Mesothelial cell of epicardium (in vitro differentiated cells): Measurements from ENCODE around the gene MYO19. TPM values are rescaled to one million over a fixed set of nuclear protein-coding genes. Genes with fewer than 3 reads are reported as not detected.
"Not testable (repeated sequence)": the region's sequence is repeated elsewhere in the genome, so short reads cannot be mapped to it uniquely, and the experiment has no call there.

Experiments used
- DNase-seq, 2 experiments: peaks; one replicate each; pipeline ENCODE4 v3.0.0; 2021; ENCODE audit warnings: low spot score in 2 of 2; ENCODE audit not compliant: unreplicated experiment in 2 of 2
- H3K27ac Mint-ChIP-seq: 2 replicates; pipeline ENCODE4 v1.8.0; 2021; ENCODE audit warnings: mixed read lengths
- H3K27me3 Mint-ChIP-seq: 2 replicates; pipeline ENCODE4 v1.8.0; 2021; ENCODE audit warnings: low read depth, mixed read lengths
- H3K36me3 Mint-ChIP-seq: 2 replicates; pipeline ENCODE4 v1.8.0; 2021; ENCODE audit warnings: mixed read lengths
- H3K4me1 Mint-ChIP-seq: 2 replicates; pipeline ENCODE4 v1.8.0; 2021; ENCODE audit warnings: mixed read lengths
- H3K4me3 Mint-ChIP-seq: 2 replicates; pipeline ENCODE4 v1.8.0; 2021; ENCODE audit warnings: mild to moderate bottlenecking, moderate library complexity, mixed read lengths
- H3K9me3 Mint-ChIP-seq: 2 replicates; pipeline ENCODE4 v1.8.0; 2021; ENCODE audit warnings: mixed read lengths
- total RNA-seq: library from RNA; stranded (reverse); gene quantifications from 3 replicates; pipeline ENCODE4 v1.2.1, GENCODE V29; 2021
- TF ChIP-seq, protein P1 (sequence below): fragments of 200-600 bp; sonication (generic); IDR thresholded peaks from one replicate; pipeline ENCODE4 v1.5.0; 2021; ENCODE audit warnings: antibody characterized with exemption; ENCODE audit not compliant: unreplicated experiment

The MYO19 gene
- total RNA-seq, 1 donor from 2014 or later: 82.4 TPM

DNA sequence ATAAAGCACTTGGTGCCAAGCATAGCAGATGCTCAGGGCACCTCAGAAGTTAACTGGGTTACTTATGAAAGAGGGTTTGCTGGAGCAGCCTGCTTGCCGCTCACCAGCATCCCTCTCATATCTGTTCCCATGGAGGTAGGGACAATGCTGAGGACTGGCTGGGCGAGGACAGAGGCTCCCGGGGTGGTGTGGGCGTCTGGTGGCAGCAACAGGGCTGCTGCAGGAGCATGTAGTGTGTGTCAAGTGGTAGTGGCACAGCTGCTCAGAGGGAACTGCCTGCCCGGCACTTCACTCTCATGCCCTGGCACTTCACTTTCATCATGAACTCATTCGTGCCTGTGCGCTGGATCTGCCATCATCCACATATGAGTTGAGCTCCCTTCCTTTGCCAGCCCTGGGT, 75.1 kb downstream of the MYO19 start:
- Mint-ChIP-seq H3K27ac (no peak overlapping the region), H3K9me3 (no peaks in the 10 kb centered on the region), H3K36me3 (no peaks in the 10 kb centered on the region), H3K4me1 (no peaks in the 10 kb centered on the region), H3K4me3 (no peak overlapping the region), H3K27me3 (peaks cover 53% of the 10 kb centered on the region)
- no peak for DNase-seq
- TF ChIP-seq, protein P1, sequence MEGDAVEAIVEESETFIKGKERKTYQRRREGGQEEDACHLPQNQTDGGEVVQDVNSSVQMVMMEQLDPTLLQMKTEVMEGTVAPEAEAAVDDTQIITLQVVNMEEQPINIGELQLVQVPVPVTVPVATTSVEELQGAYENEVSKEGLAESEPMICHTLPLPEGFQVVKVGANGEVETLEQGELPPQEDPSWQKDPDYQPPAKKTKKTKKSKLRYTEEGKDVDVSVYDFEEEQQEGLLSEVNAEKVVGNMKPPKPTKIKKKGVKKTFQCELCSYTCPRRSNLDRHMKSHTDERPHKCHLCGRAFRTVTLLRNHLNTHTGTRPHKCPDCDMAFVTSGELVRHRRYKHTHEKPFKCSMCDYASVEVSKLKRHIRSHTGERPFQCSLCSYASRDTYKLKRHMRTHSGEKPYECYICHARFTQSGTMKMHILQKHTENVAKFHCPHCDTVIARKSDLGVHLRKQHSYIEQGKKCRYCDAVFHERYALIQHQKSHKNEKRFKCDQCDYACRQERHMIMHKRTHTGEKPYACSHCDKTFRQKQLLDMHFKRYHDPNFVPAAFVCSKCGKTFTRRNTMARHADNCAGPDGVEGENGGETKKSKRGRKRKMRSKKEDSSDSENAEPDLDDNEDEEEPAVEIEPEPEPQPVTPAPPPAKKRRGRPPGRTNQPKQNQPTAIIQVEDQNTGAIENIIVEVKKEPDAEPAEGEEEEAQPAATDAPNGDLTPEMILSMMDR: no peak

DNA sequence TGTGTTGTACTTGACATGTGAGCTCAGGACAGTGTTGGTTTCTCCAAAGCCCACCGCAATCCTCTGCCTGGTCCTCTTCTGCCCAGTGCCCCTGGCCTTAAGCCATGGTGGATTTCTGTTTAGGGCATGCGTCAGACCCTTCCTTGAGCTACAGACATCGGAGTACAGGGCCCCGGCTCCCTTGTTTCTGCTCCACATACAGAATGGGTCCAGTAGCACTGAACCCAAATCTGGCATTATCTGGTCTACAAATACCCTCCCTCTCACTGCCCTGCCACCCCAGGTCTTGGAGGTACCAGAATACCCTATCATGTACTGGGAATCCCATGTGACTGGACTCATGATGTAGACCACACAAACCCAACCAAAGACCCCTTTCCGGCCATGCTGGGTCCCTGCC, 75.6 kb downstream of the MYO19 start:
- H3K9me3 Mint-ChIP-seq: no peaks in the 10 kb centered on the region
- no peaks in the 10 kb centered on the region for H3K4me1 Mint-ChIP-seq
- H3K4me3 Mint-ChIP-seq: no peak overlapping the region
- no peak overlapping the region for H3K27ac Mint-ChIP-seq
- H3K27me3 Mint-ChIP-seq: peaks cover 53% of the 10 kb centered on the region
- DNase-seq: no peak
- TF ChIP-seq, protein P1: no peak
- H3K36me3 Mint-ChIP-seq: no peaks in the 10 kb centered on the region

DNA sequence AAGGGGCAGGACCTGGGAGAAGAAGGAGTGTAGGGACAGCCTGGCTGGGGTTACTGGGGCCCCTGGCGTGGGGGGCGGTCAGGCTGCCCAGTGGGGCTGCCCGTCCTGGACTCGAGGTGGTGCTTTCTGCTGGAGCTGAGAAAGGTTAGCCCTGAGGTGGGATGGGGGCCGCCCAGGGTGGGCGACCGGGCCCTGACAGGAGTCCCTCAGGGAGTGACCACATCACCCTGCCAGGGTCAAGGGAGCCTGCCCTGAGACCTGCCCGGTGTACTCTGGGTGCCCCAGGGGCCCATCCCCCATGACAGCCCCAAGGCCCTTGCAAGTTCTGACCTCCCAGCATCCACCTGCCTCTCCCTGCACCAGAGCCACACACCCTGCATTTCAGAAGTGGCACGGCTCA, 77.0 kb downstream of the MYO19 start:
- H3K27ac Mint-ChIP-seq, H3K4me1 Mint-ChIP-seq, DNase-seq, H3K9me3 Mint-ChIP-seq, H3K4me3 Mint-ChIP-seq, H3K36me3 Mint-ChIP-seq: not testable (repeated sequence)
- H3K27me3 Mint-ChIP-seq: peaks cover 42% of the 10 kb centered on the region

DNA sequence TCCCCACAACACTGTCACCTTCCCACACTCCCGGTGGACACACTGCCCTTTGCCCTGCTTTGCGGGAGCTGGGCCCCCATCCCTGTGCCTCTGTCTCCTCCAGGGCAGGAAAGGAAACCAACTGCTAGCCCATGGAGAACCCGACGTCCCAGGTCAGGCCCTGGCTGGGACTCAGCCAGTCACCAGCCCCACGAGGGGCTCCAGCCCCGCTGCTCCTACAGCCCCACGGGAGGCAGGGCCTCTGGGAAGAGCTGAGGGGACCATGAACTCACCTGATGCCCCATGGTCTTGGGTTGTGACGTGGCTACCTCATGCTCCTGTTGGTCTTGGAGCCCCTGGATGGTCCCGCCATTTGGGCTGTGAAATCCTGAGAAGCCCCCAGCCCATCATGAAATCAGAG, 81.8 kb downstream of the MYO19 start:
- not testable (repeated sequence) for H3K36me3 Mint-ChIP-seq, H3K4me1 Mint-ChIP-seq, H3K4me3 Mint-ChIP-seq, H3K27me3 Mint-ChIP-seq, H3K9me3 Mint-ChIP-seq, H3K27ac Mint-ChIP-seq, DNase-seq

DNA sequence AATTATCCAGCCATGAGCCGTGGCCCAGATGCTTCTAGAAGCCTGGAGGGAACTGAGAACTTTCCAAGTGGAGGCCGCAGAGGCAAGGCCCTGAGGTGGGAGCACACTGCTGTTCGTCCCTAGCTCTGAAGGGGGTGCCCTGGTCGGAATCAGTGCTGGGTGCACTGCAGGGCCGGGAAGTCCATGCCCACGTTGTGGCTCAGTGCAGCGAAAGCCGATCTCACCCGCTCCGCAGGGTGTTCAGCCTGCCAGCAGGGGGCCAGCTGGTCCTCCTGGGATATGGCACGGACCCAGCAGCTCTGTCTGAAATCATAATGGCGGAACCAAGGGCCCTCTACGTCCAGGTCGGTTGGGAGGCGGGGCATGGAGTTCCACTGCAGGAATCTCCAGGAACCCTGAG, 84.7 kb downstream of the MYO19 start:
- not testable (repeated sequence) for H3K27ac Mint-ChIP-seq, H3K4me3 Mint-ChIP-seq, H3K36me3 Mint-ChIP-seq, H3K27me3 Mint-ChIP-seq, H3K9me3 Mint-ChIP-seq, H3K4me1 Mint-ChIP-seq, DNase-seq

Other genes starting within 250 kb of the MYO19 start
- gene TBC1D3G, start 211.0 kb downstream of the MYO19 start, total RNA-seq: not detected in 3 replicates
- not detected in 3 replicates for gene TBC1D3H, start 146.4 kb downstream of the MYO19 start, total RNA-seq
- 34.8 to 37.2 TPM (median 35.6 TPM) in 3 replicates for gene ZNHIT3, start 48.2 kb downstream of the MYO19 start, total RNA-seq
- gene PIGW, start 119 bp upstream of the MYO19 start, total RNA-seq: 8.8 to 10.0 TPM (median 9.3 TPM) in 3 replicates
- gene GGNBP2, start 10.1 kb upstream of the MYO19 start, total RNA-seq: 67.5 to 71.2 TPM (median 69.8 TPM) in 3 replicates
- 14.9 to 17.3 TPM (median 15.0 TPM) in 3 replicates for gene DHRS11, start 57.0 kb upstream of the MYO19 start, total RNA-seq
- 5.1 to 5.6 TPM (median 5.4 TPM) in 3 replicates for gene MRM1, start 66.7 kb upstream of the MYO19 start, total RNA-seq